Ovary (tissue), 3 donors: ENCODE results near the gene HOXD1.

Experiments
- CTCF ChIP-seq, 3 donors: fragments of 450-650 bp in 2 of 3; fragments of 200-600 bp in 1 of 3; IDR thresholded peaks; one replicate each; pipeline versions ENCODE4 v1.5.1 to v1.8.0; 2016 to 2022; ENCODE audit warnings: antibody characterized with exemption in 3 of 3, mild to moderate bottlenecking in 1 of 3
- EP300 ChIP-seq: sonication (generic); formaldehyde crosslinking; IDR thresholded peaks from one replicate; pipeline ENCODE4 v1.6.1; 2017; ENCODE audit warnings: antibody characterized with exemption
- POLR2A ChIP-seq: fragments of 450-650 bp; IDR thresholded peaks from one replicate; pipeline ENCODE4 v1.6.1; 2017; ENCODE audit warnings: antibody characterized with exemption, mild to moderate bottlenecking, moderate library complexity
- donor health status: DM: no; HTN: no; CAD: no.

- TF ChIP-seq CTCF (IDR thresholded peaks at IDR 0.05) (no peak), POLR2A (no peak), EP300 (no peak)
Measured at GRCh38 chr2:176186024-176186423, 2.4 kb upstream of the HOXD1 start.
